Keratinocyte (primary cell): Measurements from ENCODE around the gene SARS1.

ENCODE experiments used
- EZH2 ChIP-seq: IDR thresholded peaks from one replicate; pipeline ENCODE4 v1.6.1; 2012; ENCODE audit warnings: inconsistent platforms, mild to moderate bottlenecking, low read length, moderate library complexity
- TF ChIP-seq, protein P1 (sequence below), 3 experiments: IDR thresholded peaks in 1 of 3; conservative IDR thresholded peaks in 1 of 3; optimal IDR thresholded peaks in 1 of 3; 2 replicates in 2 of 3; 3 replicates in 1 of 3; pipeline versions ENCODE3 to v1.5.1; 2011; ENCODE audit warnings: low read length in 3 of 3, mild to moderate bottlenecking in 3 of 3, moderate library complexity in 2 of 3, control low read depth in 1 of 3, inconsistent platforms in 1 of 3; ENCODE audit not compliant: insufficient read depth in 2 of 3; ENCODE audit errors: extremely low read depth in 1 of 3

DNA sequence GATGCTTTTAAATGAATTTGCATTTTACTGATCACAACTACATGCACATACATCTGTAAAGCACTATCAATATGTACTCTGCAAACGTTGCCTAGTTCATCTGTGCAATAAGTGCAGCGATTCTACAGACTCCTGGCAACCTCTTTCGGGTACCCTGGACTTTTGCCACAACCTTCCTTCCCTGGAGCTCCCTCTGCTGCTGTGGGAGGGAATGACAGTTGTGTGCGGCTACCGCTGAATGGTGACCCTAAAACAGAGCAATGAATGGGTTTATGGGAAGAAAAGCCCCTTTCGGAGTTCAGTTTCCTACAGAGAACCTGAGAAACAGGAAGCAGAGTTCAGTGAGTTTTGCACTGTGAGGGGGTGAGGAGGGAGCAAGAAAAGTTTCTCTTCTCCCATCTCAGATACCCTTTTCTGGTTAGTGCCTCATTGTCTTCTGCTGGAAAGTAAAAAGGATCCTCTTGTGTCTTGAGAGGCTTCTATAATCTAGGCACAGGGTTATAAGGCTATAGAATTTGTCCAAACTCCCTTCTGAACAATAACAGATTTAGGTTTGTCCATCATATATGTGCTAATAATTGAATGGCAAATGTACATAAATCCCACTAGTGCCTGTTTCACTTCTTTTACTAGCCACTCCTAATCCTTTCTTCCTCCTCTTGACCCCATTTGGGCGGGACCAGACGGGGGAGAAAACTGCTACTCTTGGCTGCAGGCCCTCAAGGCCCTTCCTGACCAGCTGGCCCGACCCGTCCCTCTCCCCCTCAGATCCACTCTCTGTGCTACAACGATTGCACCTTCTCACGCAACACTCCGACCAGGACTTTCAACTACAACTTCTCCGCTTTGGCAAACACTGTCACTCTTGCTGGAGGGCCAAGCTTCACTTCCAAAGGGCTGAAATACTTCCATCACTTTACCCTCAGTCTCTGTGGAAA is 19.8 kb upstream of the SARS1 start:
- TF ChIP-seq, protein P1, sequence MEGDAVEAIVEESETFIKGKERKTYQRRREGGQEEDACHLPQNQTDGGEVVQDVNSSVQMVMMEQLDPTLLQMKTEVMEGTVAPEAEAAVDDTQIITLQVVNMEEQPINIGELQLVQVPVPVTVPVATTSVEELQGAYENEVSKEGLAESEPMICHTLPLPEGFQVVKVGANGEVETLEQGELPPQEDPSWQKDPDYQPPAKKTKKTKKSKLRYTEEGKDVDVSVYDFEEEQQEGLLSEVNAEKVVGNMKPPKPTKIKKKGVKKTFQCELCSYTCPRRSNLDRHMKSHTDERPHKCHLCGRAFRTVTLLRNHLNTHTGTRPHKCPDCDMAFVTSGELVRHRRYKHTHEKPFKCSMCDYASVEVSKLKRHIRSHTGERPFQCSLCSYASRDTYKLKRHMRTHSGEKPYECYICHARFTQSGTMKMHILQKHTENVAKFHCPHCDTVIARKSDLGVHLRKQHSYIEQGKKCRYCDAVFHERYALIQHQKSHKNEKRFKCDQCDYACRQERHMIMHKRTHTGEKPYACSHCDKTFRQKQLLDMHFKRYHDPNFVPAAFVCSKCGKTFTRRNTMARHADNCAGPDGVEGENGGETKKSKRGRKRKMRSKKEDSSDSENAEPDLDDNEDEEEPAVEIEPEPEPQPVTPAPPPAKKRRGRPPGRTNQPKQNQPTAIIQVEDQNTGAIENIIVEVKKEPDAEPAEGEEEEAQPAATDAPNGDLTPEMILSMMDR (optimal IDR thresholded peaks at IDR 0.05 in 1 of 3, IDR thresholded peaks at IDR 0.05 in 1 of 3, conservative IDR thresholded peaks at IDR 0.05 in 1 of 3; ENCODE audit: extremely low read depth in 1 of 3, insufficient read depth in 2 of 3, low read length in 3 of 3): peak; percentile 78 to 81 (median 79)
- no peak for TF ChIP-seq EZH2
